ENCODE data around the gene TCEANC. TPM values are rescaled to one million over a fixed set of nuclear protein-coding genes. Genes with fewer than 3 reads are reported as not detected.
"Not testable (repeated sequence)": the region's sequence is repeated elsewhere in the genome, so short reads cannot be mapped to it uniquely, and the experiment has no call there.

TCEANC gene
- total and polyA plus RNA-seq, 2 experiments from 2014 or later, result 2.2 to 2.4 TPM

DNA sequence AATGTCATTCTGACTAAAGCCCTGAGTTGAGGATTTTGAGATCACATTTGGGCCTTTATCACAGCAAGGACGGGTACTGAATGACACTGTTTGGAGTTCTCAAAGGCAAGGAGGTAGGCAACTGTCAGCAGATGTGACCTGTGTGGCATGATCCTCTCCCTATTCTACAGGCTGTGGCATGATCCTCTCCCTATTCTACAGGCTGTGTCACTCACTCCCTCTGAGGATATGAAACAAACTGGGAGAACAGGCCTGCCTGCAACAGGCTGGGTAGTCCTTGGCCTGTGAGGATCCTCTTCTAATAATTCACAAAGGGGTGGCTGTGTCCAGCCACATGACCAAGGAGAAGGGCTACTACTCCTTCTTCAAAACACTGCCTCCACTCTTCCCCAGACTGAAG, 14.9 kb upstream of the TCEANC start:
- in situ Hi-C loops (cut with MboI), result no loop called here
- no peak for DNase-seq
- no peak for TF ChIP-seq EZH2phosphoT487 (IDR thresholded peaks at IDR 0.05; ENCODE audit: insufficient read depth, low read depth)
- no peak for TF ChIP-seq EZH2 (IDR thresholded peaks at IDR 0.05; ENCODE audit: insufficient read depth, poor library complexity, severe bottlenecking)
- no peaks in the 10 kb centered on the region for H3F3A ChIP-seq (ENCODE audit: insufficient read depth)
- no peak overlapping the region for H2AFZ ChIP-seq
- 38 to 40% methylated on average over 1 of the region's 1 CpG for WGBS, 2 experiments (ENCODE audit: low coverage in 1 of 2, low lambda C conversion rate in 2 of 2, missing lambda C conversion rate in 2 of 2)
- H3K27me3 ChIP-seq (replicated peaks; ENCODE audit: insufficient read depth), result no peaks in the 10 kb centered on the region
- H3K9me2 ChIP-seq (ENCODE audit: insufficient read depth), result no peaks in the 10 kb centered on the region
- no peak overlapping the region for H3K4me3 ChIP-seq
- no peaks in the 10 kb centered on the region for H3K4me1 ChIP-seq (ENCODE audit: insufficient read depth)
- no peaks in the 10 kb centered on the region for H4K20me1 ChIP-seq (ENCODE audit: insufficient read depth)
- no peak overlapping the region for H3K9ac ChIP-seq
- no peaks in the 10 kb centered on the region for H3K36me3 ChIP-seq (ENCODE audit: low read depth)
- H3K9me3 ChIP-seq (ENCODE audit: low read depth), result no peaks in the 10 kb centered on the region
- H3K4me2 ChIP-seq (ENCODE audit: unreplicated experiment), result no peak overlapping the region
- no peaks in the 10 kb centered on the region for H3K79me2 ChIP-seq (ENCODE audit: insufficient read depth)
- no peak overlapping the region for H3K27ac ChIP-seq

DNA sequence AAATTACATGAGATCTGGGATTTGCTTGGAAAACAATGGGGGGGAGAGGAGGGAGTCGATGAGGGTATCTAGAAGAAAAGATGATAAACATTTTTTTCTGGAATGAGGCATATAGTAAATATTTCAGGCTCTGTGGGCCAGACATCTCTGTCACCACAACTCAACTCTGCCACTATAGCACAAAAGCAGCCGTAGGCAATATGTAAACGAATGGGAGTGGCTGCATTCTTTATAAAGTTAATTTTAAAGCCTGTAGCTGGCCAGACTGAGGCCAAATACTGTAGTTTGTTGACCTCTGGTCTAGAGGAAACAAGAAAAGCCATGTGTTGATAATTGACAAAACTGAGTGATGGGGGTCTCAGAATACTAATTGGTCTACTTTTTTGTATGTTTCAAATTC, 14.1 kb upstream of the TCEANC start:
- no peaks in the 10 kb centered on the region for H3K9me2 ChIP-seq (ENCODE audit: insufficient read depth)
- no peak overlapping the region for H3K4me3 ChIP-seq
- H3K4me2 ChIP-seq (ENCODE audit: unreplicated experiment), result no peak overlapping the region
- H3K27ac ChIP-seq, result no peak overlapping the region
- no peaks in the 10 kb centered on the region for H3F3A ChIP-seq (ENCODE audit: insufficient read depth)
- no peak overlapping the region for H2AFZ ChIP-seq
- no peaks in the 10 kb centered on the region for H3K9me3 ChIP-seq (ENCODE audit: low read depth)
- H3K9ac ChIP-seq, result no peak overlapping the region
- H3K79me2 ChIP-seq (ENCODE audit: insufficient read depth), result no peaks in the 10 kb centered on the region
- DNase-seq, result no peak
- TF ChIP-seq EZH2phosphoT487 (IDR thresholded peaks at IDR 0.05; ENCODE audit: insufficient read depth, low read depth) (no peak), EZH2 (IDR thresholded peaks at IDR 0.05; ENCODE audit: insufficient read depth, poor library complexity, severe bottlenecking) (no peak)
- in situ Hi-C loops (cut with MboI), result no loop called here
- no peaks in the 10 kb centered on the region for H3K4me1 ChIP-seq (ENCODE audit: insufficient read depth)
- H3K27me3 ChIP-seq (replicated peaks; ENCODE audit: insufficient read depth), result no peaks in the 10 kb centered on the region
- 42 to 50% methylated on average over 3 of the region's 3 CpGs for WGBS, 2 experiments (ENCODE audit: low coverage in 1 of 2, low lambda C conversion rate in 2 of 2, missing lambda C conversion rate in 2 of 2)
- H3K36me3 ChIP-seq (ENCODE audit: low read depth), result no peaks in the 10 kb centered on the region
- H4K20me1 ChIP-seq (ENCODE audit: insufficient read depth), result no peaks in the 10 kb centered on the region

DNA sequence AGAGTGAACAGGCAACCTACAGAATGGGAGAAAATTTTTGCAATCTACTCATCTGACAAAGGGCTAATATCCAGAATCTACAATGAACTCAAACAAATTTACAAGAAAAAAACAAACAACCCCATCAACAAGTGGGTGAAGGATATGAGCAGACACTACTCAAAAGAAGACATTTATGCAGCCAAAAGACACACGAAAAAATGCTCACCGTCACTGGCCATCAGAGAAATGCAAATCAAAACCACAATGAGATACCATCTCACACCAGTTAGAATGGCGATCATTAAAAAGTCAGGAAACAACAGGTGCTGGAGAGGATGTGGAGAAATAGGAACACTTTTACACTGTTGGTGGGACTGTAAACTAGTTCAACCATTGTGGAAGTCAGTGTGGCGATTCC, 11.3 kb upstream of the TCEANC start:
- H3K9me3 ChIP-seq (ENCODE audit: low read depth); H3K27me3 ChIP-seq (replicated peaks; ENCODE audit: insufficient read depth); H3K27ac ChIP-seq; DNase-seq; H3K79me2 ChIP-seq (ENCODE audit: insufficient read depth); in situ Hi-C loops (cut with MboI); H2AFZ ChIP-seq; H3K4me1 ChIP-seq (ENCODE audit: insufficient read depth); H3F3A ChIP-seq (ENCODE audit: insufficient read depth); H3K9me2 ChIP-seq (ENCODE audit: insufficient read depth); H4K20me1 ChIP-seq (ENCODE audit: insufficient read depth); H3K36me3 ChIP-seq (ENCODE audit: low read depth); H3K4me2 ChIP-seq (ENCODE audit: unreplicated experiment); H3K9ac ChIP-seq; H3K4me3 ChIP-seq: not testable (repeated sequence)
- WGBS, 2 experiments (ENCODE audit: low coverage in 1 of 2, low lambda C conversion rate in 2 of 2, missing lambda C conversion rate in 2 of 2), result 54 to 64% methylated on average over 2 of the region's 4 CpGs

DNA sequence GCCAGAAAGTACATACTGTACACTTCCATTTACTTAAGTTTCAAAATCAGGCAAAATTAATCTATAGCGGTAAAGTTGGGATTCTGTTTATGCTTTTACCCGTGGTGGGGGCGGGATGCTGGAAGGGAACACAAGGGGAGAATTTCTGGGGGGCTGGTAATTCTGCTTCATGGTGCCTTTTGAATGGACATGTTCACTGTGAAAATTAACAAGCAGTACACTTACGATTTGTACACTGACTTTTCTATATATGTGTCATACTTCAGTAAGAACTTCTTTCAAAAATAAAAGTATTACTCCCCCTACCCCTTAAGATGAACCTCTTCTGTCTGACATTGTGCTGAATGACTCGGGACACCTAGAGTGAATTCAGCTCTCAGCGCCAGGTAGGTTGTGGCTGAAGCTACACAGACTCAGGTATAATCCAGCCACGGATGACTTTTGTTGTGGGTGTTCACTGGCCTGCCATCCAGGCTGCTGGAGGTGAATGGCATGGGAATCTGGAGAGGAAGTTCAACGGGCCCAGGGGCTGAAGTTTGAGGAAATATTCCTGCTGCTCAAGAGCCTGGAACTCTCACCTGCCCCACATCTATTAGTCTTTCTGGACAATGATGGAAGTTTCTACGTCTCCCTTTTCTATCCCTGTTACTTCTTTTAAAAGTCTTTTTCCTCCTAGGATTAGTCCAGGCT, 7.3 kb upstream of the TCEANC start:
- Histone ChIP-seq H3K36me3 (ENCODE audit: low read depth) (no peaks in the 10 kb centered on the region), H3K79me2 (ENCODE audit: insufficient read depth) (no peaks in the 10 kb centered on the region), H3K9ac (no peak overlapping the region), H3K4me3 (no peak overlapping the region), H3K27me3 (replicated peaks; ENCODE audit: insufficient read depth) (no peaks in the 10 kb centered on the region), H3K9me2 (ENCODE audit: insufficient read depth) (no peaks in the 10 kb centered on the region), H3K4me2 (ENCODE audit: unreplicated experiment) (no peak overlapping the region), H3K9me3 (ENCODE audit: low read depth) (no peaks in the 10 kb centered on the region), H3K4me1 (ENCODE audit: insufficient read depth) (0 out of 2 replicates have a peak, but pooled peaks cover 7% of the 10 kb centered on the region), H3K27ac (no peak overlapping the region), H3F3A (ENCODE audit: insufficient read depth) (peaks cover 10% of the 10 kb centered on the region; the same call in 1 of the 2 replicates), H2AFZ (peak overlapping the region; percentile 65), H4K20me1 (ENCODE audit: insufficient read depth) (no peaks in the 10 kb centered on the region)
- TF ChIP-seq EZH2 (IDR thresholded peaks at IDR 0.05; ENCODE audit: insufficient read depth, poor library complexity, severe bottlenecking) (no peak), EZH2phosphoT487 (IDR thresholded peaks at IDR 0.05; ENCODE audit: insufficient read depth, low read depth) (no peak)
- DNase-seq, result no peak
- in situ Hi-C loops (cut with MboI), result loop anchor here (5.0 kb wide), 1 partner anchor 133 kb away; no protein-coding TSS in a partner anchor
- 53 to 54% methylated on average over 9 of the region's 9 CpGs for WGBS, 2 experiments (ENCODE audit: low coverage in 1 of 2, low lambda C conversion rate in 2 of 2, missing lambda C conversion rate in 2 of 2)

Data from GM23248 (cell line).